IgD-negative memory B cell (primary cell): ENCODE data around the gene KCTD7. TPM values are rescaled to one million over a fixed set of nuclear protein-coding genes. Genes with fewer than 3 reads are reported as not detected.
"Not testable (repeated sequence)": the region's sequence is repeated elsewhere in the genome, so short reads cannot be mapped to it uniquely, and the experiment has no call there.

Experiments
- H3K27ac Mint-ChIP-seq, 3 donors: one replicate each; pipeline ENCODE4 v1.8.0; 2020 to 2022; ENCODE audit warnings: mild to moderate bottlenecking in 3 of 3, mixed read lengths in 3 of 3, moderate library complexity in 1 of 3
- H3K27me3 Mint-ChIP-seq: one replicate; pipeline ENCODE4 v1.8.0; 2021; ENCODE audit warnings: mixed read lengths
- H3K36me3 Mint-ChIP-seq: one replicate; pipeline ENCODE4 v1.8.0; 2020; ENCODE audit warnings: mild to moderate bottlenecking, mixed read lengths
- H3K4me1 Mint-ChIP-seq, 3 donors: one replicate each; pipeline ENCODE4 v1.8.0; 2020 to 2022; ENCODE audit warnings: mixed read lengths in 3 of 3, mild to moderate bottlenecking in 1 of 3
- H3K4me3 Mint-ChIP-seq, 4 donors: one replicate each; pipeline ENCODE4 v1.8.0; 2020 to 2022; ENCODE audit warnings: mild to moderate bottlenecking in 4 of 4, mixed read lengths in 4 of 4, moderate library complexity in 3 of 4
- H3K9me3 Mint-ChIP-seq, 3 donors: one replicate each; pipeline ENCODE4 v1.8.0; 2020 to 2021; ENCODE audit warnings: mixed read lengths in 3 of 3, mild to moderate bottlenecking in 1 of 3
- polyA plus RNA-seq: library from polyadenylated mRNA; unstranded; fragments of 300-500 nt; fragmentation: Illumina TruSeq; gene quantifications from one replicate; pipeline ENCODE4 v1.2.3, GENCODE V29; 2021

The KCTD7 gene
- 15.7 TPM for polyA plus RNA-seq

- Mint-ChIP-seq H3K4me1 (peaks cover 32 to 42% (median 39%) of the 10 kb centered on the region in 3 donors), H3K36me3 (peaks cover 2% of the 10 kb centered on the region), H3K27me3 (no peaks in the 10 kb centered on the region), H3K4me3 (peak within 1 kb of the TSS; percentile 90 to 96 (median 92)), H3K9me3 (no peaks in the 10 kb centered on the region), H3K27ac (peak within 1 kb of the TSS; percentile 80 to 93 (median 92))
These were observed at the start of gene KCTD7 for GRCh38 chr7:66628361-66629221. TSS of gene KCTD7 (plus strand) at chr7:66628881. CDS start at chr7:66629065, 184 bp downstream.

- not testable (repeated sequence) for H3K36me3 Mint-ChIP-seq, H3K4me3 Mint-ChIP-seq, H3K9me3 Mint-ChIP-seq, H3K27me3 Mint-ChIP-seq, H3K27ac Mint-ChIP-seq
- peaks cover 28 to 39% (median 34%) of the 10 kb centered on the region in 3 donors for H3K4me1 Mint-ChIP-seq
These were observed 48.3 kb upstream of the KCTD7 start for GRCh38 chr7:66580380-66580779.

DNA sequence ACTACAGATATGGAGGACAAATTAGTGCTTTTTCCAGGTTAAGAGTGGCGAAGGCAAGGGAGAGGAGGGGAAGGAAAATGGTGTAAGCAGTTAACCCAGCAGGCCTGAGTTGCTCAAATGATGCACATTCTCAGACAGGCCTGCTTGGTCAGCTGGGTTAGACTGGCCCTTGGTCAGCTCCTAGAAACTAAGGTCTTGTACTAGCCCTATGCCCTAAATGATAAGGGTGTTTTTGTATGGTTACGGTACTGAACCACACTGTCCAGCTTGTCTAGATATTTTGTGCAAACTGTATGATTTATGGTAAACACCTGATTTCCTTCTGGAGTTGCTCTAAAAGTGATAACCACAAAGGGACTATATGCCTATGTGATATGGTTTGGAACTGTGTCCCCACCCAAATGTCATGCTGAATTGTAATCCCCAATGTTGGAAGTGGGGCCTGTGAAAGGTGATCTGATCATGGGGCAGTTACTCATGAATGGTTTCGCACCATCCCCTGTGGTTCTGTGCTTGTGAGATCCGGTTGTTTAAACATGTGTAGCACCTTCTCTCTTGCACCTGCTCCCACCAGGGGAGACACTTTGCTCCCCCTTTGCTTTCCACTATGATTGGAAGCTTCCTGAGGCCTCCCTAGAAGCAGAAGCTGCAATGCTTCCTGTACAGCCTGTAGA, 45.7 kb upstream of the KCTD7 start:
- H3K27me3 Mint-ChIP-seq, H3K4me3 Mint-ChIP-seq, H3K36me3 Mint-ChIP-seq, H3K9me3 Mint-ChIP-seq: not testable (repeated sequence)
- peaks cover 20 to 30% (median 22%) of the 10 kb centered on the region in 3 donors for H3K4me1 Mint-ChIP-seq
- peak overlapping the region in 1 of 3 donors; percentile 26 for H3K27ac Mint-ChIP-seq

GRCh38 chr7:66583490-66584110, 45.1 kb upstream of the KCTD7 start:
- Mint-ChIP-seq H3K27me3 (no peaks in the 10 kb centered on the region), H3K4me1 (peaks cover 15 to 25% (median 19%) of the 10 kb centered on the region in 3 donors), H3K9me3 (no peaks in the 10 kb centered on the region), H3K4me3 (peak overlapping the region in 2 of 4 donors; percentile 35 to 51), H3K36me3 (peaks cover 2% of the 10 kb centered on the region), H3K27ac (peak overlapping the region in 1 of 3 donors; percentile 79)

DNA sequence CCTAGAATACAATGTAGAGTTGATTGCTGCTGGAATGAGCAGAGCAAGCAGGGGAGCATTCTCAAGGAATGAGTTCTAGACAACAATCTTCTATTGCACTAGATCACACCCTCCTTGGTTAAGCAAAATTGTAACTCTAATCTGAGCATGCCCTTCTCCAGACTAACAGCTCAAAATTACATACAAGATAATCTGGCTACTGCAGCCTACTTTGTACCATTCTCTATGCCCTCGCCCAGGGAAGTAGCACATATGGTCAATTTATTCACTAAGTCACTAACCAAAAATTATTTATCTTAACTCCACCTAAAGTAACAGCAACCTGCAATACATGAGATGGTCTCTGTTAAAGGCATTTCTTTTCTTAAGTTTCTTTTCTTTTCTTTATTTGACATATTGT, 42.5 kb upstream of the KCTD7 start:
- Mint-ChIP-seq H3K36me3 (no peaks in the 10 kb centered on the region), H3K9me3 (no peaks in the 10 kb centered on the region), H3K4me3 (peak overlapping the region in 1 of 4 donors; percentile 7), H3K27ac (no peak overlapping the region), H3K4me1 (peaks cover 23 to 41% (median 27%) of the 10 kb centered on the region in 3 donors), H3K27me3 (no peaks in the 10 kb centered on the region)

GRCh38 chr7:66588226-66588625, 40.5 kb upstream of the KCTD7 start:
- not testable (repeated sequence) for H3K36me3 Mint-ChIP-seq, H3K27ac Mint-ChIP-seq, H3K9me3 Mint-ChIP-seq, H3K27me3 Mint-ChIP-seq
- H3K4me1 Mint-ChIP-seq = peaks cover 31 to 52% (median 39%) of the 10 kb centered on the region in 3 donors
- H3K4me3 Mint-ChIP-seq = peak overlapping the region in 1 of 4 donors; percentile 12

GRCh38 chr7:66588856-66589570, 39.7 kb upstream of the KCTD7 start:
- Mint-ChIP-seq H3K27ac (peak overlapping the region in 2 of 3 donors; percentile 53 to 72), H3K4me1 (peaks cover 31 to 49% (median 39%) of the 10 kb centered on the region in 3 donors), H3K4me3 (peak overlapping the region in 2 of 4 donors; percentile 87 to 91)
- not testable (repeated sequence) for H3K36me3 Mint-ChIP-seq, H3K9me3 Mint-ChIP-seq, H3K27me3 Mint-ChIP-seq

GRCh38 chr7:66590302-66591057, 38.2 kb upstream of the KCTD7 start:
- Mint-ChIP-seq H3K4me1 (peaks cover 34 to 43% (median 39%) of the 10 kb centered on the region in 3 donors), H3K27ac (peak overlapping the region; percentile 79 to 88 (median 82)), H3K4me3 (peak overlapping the region; percentile 87 to 100 (median 94))
- H3K27me3 Mint-ChIP-seq, H3K9me3 Mint-ChIP-seq, H3K36me3 Mint-ChIP-seq: not testable (repeated sequence)

DNA sequence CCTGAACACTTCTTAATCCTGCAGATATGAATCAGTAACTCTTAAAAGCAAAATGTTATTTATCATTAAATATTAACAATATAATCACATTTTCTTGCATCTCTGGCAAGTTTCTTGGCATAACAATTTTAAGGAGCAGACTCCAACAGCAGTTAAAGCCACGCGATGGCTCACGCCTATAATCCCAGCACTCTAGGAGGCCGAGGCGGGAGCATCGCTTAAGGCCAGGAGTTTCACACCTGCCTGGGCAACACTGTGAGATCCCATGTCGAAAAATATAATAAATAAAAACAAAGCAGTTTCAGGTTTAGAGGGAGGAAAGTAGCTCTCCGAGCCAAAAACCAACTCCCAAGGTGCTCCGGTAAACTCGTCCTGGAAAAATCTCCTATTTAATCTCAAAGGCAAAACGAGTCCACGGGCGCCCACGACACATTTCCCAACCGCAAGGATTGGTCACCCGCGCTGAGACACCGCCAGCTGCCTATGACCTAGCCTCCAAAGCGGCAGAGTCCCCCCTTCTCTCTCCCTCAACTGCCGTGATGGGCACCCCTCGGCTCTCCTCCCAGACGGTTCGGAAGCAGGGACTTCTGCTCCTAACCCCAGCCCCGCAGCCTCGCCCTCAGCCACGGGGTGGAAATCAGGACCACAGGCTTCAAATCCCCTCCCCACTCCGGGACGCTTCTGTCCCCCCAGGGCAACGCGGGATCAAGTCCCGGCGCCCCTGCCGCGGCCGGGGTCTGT, 37.5 kb upstream of the KCTD7 start:
- H3K27ac Mint-ChIP-seq = peak overlapping the region; percentile 79 to 88 (median 82)
- H3K27me3 Mint-ChIP-seq, H3K36me3 Mint-ChIP-seq, H3K9me3 Mint-ChIP-seq: not testable (repeated sequence)
- peaks cover 34 to 41% (median 34%) of the 10 kb centered on the region in 3 donors for H3K4me1 Mint-ChIP-seq
- H3K4me3 Mint-ChIP-seq = peak overlapping the region; percentile 91 to 100 (median 98)

DNA sequence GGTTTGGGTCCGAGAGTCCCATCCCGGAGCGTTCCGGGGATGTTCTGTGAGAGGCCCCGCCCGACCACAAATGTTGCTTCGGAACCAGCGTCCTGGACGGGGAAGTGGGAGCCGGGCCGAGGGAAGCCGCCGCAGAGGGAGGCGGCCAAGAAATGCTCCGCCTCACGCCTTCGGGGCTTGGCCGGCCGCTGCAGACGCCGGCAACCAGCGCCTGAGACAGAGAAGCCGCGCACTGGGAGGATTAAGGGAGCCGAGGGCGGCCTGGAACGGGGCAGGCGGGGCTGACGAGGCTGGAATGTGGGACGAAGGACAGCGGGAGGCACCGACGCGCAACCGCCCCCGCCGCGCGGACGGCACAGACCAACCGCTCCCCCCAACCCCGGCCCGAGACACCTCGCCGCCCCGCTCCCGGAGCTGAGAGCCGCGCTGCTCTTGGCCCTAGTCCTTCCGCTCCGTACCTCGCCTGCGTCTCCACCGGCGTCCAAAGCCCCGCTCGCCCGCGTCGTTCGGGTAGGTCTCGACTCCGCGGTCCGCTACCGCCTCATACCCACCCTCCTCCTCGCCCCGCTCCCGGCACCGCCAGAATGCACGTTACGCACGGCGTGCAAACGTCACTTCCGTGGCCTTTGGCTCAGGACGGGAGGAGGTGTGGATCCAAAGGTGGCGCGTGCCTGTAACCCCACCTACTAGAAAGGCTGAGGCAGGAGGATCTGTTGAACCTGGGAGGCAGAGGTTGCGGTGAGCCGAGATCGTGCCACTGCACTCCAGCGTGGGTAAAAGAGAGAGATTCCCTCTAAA, 36.7 kb upstream of the KCTD7 start:
- no peaks in the 10 kb centered on the region for H3K27me3 Mint-ChIP-seq
- H3K27ac Mint-ChIP-seq = peak overlapping the region; percentile 82 to 98 (median 96)
- no peaks in the 10 kb centered on the region for H3K9me3 Mint-ChIP-seq
- peaks cover 30 to 38% (median 34%) of the 10 kb centered on the region in 3 donors for H3K4me1 Mint-ChIP-seq
- H3K36me3 Mint-ChIP-seq = peaks cover 4% of the 10 kb centered on the region
- H3K4me3 Mint-ChIP-seq = peak overlapping the region; percentile 91 to 100 (median 98)

DNA sequence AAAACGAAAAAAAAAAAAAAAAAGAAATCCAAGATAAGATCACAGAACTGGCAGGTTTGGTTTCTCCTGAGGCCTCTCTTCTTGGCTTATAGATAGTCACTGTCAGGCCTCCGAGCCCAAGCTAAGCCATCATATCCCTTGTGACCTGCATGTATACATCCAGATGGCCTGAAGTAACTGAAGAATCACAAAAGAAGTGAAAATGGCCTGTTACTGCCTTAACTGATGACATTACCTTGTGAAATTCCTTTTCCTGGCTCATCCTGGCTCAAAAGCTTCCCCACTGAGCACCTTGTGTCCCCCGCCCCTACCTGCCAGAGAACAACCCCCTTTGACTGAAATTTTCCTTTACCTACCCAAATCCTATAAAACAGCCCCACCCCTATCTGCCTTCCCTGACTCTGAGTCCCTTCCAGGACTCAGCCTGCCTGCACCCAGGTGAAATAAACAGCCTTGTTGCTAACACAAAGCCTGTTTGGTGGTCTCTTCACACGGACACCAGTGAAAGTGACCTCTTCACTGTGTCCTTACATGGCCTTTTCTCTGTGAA, 36.0 kb upstream of the KCTD7 start:
- not testable (repeated sequence) for H3K36me3 Mint-ChIP-seq, H3K9me3 Mint-ChIP-seq, H3K27me3 Mint-ChIP-seq
- Mint-ChIP-seq H3K27ac (peak overlapping the region; percentile 82 to 98 (median 96)), H3K4me3 (peak overlapping the region; percentile 91 to 100 (median 98)), H3K4me1 (peaks cover 30 to 36% (median 34%) of the 10 kb centered on the region in 3 donors)

- H3K27ac Mint-ChIP-seq = peak overlapping the region in 2 of 3 donors; percentile 65 to 71
- H3K36me3 Mint-ChIP-seq, H3K27me3 Mint-ChIP-seq, H3K9me3 Mint-ChIP-seq: not testable (repeated sequence)
- peaks cover 22 to 29% (median 28%) of the 10 kb centered on the region in 3 donors for H3K4me1 Mint-ChIP-seq
- H3K4me3 Mint-ChIP-seq = peak overlapping the region in 1 of 4 donors; percentile 84
These were observed 34.6 kb upstream of the KCTD7 start for GRCh38 chr7:66594082-66594481.
